Measurements from ENCODE around the gene EBI3. TPM values are rescaled to one million over a fixed set of nuclear protein-coding genes. Genes with fewer than 3 reads are reported as not detected.
A peak's percentile ranks its signal among the peaks of the same experiment; 100 is the strongest.

EBI3 gene
- total RNA-seq, 1 experiment from 2014 or later = 1.5 TPM

- TF ChIP-seq, protein P1, sequence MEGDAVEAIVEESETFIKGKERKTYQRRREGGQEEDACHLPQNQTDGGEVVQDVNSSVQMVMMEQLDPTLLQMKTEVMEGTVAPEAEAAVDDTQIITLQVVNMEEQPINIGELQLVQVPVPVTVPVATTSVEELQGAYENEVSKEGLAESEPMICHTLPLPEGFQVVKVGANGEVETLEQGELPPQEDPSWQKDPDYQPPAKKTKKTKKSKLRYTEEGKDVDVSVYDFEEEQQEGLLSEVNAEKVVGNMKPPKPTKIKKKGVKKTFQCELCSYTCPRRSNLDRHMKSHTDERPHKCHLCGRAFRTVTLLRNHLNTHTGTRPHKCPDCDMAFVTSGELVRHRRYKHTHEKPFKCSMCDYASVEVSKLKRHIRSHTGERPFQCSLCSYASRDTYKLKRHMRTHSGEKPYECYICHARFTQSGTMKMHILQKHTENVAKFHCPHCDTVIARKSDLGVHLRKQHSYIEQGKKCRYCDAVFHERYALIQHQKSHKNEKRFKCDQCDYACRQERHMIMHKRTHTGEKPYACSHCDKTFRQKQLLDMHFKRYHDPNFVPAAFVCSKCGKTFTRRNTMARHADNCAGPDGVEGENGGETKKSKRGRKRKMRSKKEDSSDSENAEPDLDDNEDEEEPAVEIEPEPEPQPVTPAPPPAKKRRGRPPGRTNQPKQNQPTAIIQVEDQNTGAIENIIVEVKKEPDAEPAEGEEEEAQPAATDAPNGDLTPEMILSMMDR (conservative IDR thresholded peaks at IDR 0.05; ENCODE audit: low read depth, low read length) = no peak
- TF ChIP-seq EZH2 (IDR thresholded peaks at IDR 0.05; ENCODE audit: borderline replicate concordance, low read depth, low read length, poor library complexity, severe bottlenecking) = no peak
- H3K9me3 ChIP-seq (ENCODE audit: low read depth, low read length, poor library complexity, severe bottlenecking) = no peaks in the 10 kb centered on the region
- no peak overlapping the region for H3K4me3 ChIP-seq (ENCODE audit: low read depth, low read length, poor library complexity, severe bottlenecking)
- peaks cover 7% of the 10 kb centered on the region for H3K4me1 ChIP-seq (ENCODE audit: insufficient read depth, low read length, poor library complexity, severe bottlenecking)
- no peak overlapping the region for H3K27ac ChIP-seq (ENCODE audit: low read depth, low read length, poor library complexity, severe bottlenecking)
- no peaks in the 10 kb centered on the region for H3K36me3 ChIP-seq (ENCODE audit: insufficient read depth, low read length, poor library complexity, severe bottlenecking)
- H3K27me3 ChIP-seq (replicated peaks; ENCODE audit: insufficient read depth, low read depth, low read length, poor library complexity) = no peaks in the 10 kb centered on the region
- no peak for DNase-seq (ENCODE audit: low spot score)
- CTCF ChIA-PET = interaction anchor here (0.6 kb wide), 3 partner anchors 9 to 139 kb away, joined by 3 to 5 read pairs (median 3); no protein-coding TSS in a partner anchor
- no TSS peak for BruUV-seq (replicated peaks)
- POLR2A ChIA-PET (ENCODE audit: low non-redundant PET) = no interaction called here
- intact Hi-C loops (cut with micrococcal nuclease; ENCODE audit: unreplicated experiment) = no loop called here
These were observed 3.4 kb downstream of the EBI3 start for GRCh38 chr19:4232614-4233281.

GRCh38 chr19:4233282-4233853 is 4.0 kb downstream of the EBI3 start:
- ChIA-PET CTCF (interaction anchor here (0.6 kb wide), 4 partner anchors 8 to 157 kb away, joined by 3 to 5 read pairs (median 3); no protein-coding TSS in a partner anchor), POLR2A (ENCODE audit: low non-redundant PET) (no interaction called here)
- no peak overlapping the region for H3K27ac ChIP-seq (ENCODE audit: low read depth, low read length, poor library complexity, severe bottlenecking)
- H3K27me3 ChIP-seq (replicated peaks; ENCODE audit: insufficient read depth, low read depth, low read length, poor library complexity) = no peaks in the 10 kb centered on the region
- intact Hi-C loops (cut with micrococcal nuclease; ENCODE audit: unreplicated experiment) = no loop called here
- peaks cover 7% of the 10 kb centered on the region for H3K4me1 ChIP-seq (ENCODE audit: insufficient read depth, low read length, poor library complexity, severe bottlenecking)
- no peak for TF ChIP-seq EZH2 (IDR thresholded peaks at IDR 0.05; ENCODE audit: borderline replicate concordance, low read depth, low read length, poor library complexity, severe bottlenecking)
- TF ChIP-seq, protein P1 (conservative IDR thresholded peaks at IDR 0.05; ENCODE audit: low read depth, low read length) = peak; percentile 83
- no peaks in the 10 kb centered on the region for H3K36me3 ChIP-seq (ENCODE audit: insufficient read depth, low read length, poor library complexity, severe bottlenecking)
- no TSS peak for BruUV-seq (replicated peaks)
- peak; percentile 68 for DNase-seq (ENCODE audit: low spot score)
- no peaks in the 10 kb centered on the region for H3K9me3 ChIP-seq (ENCODE audit: low read depth, low read length, poor library complexity, severe bottlenecking)
- H3K4me3 ChIP-seq (ENCODE audit: low read depth, low read length, poor library complexity, severe bottlenecking) = no peak overlapping the region

DNA sequence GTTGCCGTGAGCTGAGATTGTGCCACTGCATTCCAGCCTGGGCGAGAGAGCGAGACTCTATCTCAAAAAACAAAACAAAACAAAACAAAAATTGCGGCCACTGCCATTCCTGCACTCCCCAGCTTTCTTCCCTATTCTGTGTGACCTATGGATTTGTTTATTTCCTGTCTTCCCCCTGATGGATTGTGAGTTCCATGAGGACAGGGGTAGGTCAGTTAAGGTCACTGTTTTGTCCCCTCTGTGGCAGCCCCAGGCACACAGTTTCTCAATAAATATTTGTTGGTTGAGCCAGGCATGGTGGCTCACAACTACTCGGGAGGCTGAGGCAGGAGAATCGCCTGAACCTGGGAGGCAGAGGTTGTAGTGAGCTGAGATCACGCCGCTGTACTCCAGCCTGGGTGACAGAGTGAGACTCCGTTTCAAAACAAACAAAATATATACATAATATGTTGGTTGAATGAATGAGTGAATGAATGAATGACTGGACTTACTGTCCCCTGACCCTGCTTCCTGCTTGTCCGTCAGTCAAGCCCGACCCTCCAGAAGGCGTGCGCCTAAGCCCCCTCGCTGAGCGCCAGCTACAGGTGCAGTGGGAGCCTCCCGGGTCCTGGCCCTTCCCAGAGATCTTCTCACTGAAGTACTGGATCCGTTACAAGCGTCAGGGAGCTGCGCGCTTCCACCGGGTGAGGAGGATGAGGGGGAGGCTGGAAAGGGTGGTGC is 5.0 kb downstream of the EBI3 start:
- no peaks in the 10 kb centered on the region for H3K27me3 ChIP-seq (replicated peaks; ENCODE audit: insufficient read depth, low read depth, low read length, poor library complexity)
- H3K4me3 ChIP-seq (ENCODE audit: low read depth, low read length, poor library complexity, severe bottlenecking) = no peak overlapping the region
- no peaks in the 10 kb centered on the region for H3K36me3 ChIP-seq (ENCODE audit: insufficient read depth, low read length, poor library complexity, severe bottlenecking)
- BruUV-seq (replicated peaks) = no TSS peak
- H3K4me1 ChIP-seq (ENCODE audit: insufficient read depth, low read length, poor library complexity, severe bottlenecking) = no peaks in the 10 kb centered on the region
- H3K9me3 ChIP-seq (ENCODE audit: low read depth, low read length, poor library complexity, severe bottlenecking) = no peaks in the 10 kb centered on the region
- ChIA-PET CTCF (interaction anchor here (0.6 kb wide), 1 partner anchor 14 kb away, joined by 3 read pairs; no protein-coding TSS in a partner anchor), POLR2A (ENCODE audit: low non-redundant PET) (no interaction called here)
- no peak for DNase-seq (ENCODE audit: low spot score)
- H3K27ac ChIP-seq (ENCODE audit: low read depth, low read length, poor library complexity, severe bottlenecking) = no peak overlapping the region
- intact Hi-C loops (cut with micrococcal nuclease; ENCODE audit: unreplicated experiment) = no loop called here
- TF ChIP-seq, protein P1 (conservative IDR thresholded peaks at IDR 0.05; ENCODE audit: low read depth, low read length) = no peak
- TF ChIP-seq EZH2 (IDR thresholded peaks at IDR 0.05; ENCODE audit: borderline replicate concordance, low read depth, low read length, poor library complexity, severe bottlenecking) = no peak
